CD4-positive, alpha-beta T cell treated with Interleukin-4 for 1 hour (primary cell): Measurements from ENCODE around the gene SLC25A1.

Source experiments
- DNase-seq, 2 donors: peaks; one replicate each; pipeline ENCODE4 v3.0.0-alpha.2; 2020 to 2022

Gene SLC25A1

DNA sequence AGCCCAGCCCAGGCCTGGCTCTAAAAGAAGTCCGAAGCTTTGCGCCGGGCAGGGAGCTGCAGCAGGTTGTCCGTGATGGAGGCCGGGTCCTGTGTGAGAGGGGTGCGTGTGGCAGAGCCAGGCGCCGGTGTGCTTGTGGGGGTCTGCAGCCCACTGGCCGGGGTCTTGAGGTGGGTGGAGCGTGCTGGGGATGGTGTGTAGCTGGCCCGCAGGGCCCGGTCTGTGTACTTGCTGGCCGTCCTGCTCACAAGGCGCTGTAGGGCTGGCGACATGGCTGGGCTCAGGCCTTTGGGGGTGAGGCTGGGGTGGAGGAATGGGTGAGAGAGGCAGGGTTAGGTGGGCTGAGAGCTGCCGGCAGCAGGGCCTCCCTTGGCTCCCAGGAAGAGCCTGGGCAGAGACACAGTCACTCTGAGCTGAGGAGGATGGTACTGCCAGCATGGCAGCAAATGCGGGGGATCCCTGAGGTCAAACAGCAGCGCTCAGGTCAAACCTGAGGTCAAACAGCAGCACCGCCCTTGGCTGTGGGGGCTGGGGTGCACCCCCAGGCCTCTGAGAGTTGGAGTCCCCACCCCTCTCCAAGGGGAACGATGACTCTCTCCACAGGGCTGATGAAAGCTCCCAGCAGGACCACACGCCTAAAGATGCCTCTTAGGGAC, 44.2 kb downstream of the SLC25A1 start:
- no peak for DNase-seq

DNA sequence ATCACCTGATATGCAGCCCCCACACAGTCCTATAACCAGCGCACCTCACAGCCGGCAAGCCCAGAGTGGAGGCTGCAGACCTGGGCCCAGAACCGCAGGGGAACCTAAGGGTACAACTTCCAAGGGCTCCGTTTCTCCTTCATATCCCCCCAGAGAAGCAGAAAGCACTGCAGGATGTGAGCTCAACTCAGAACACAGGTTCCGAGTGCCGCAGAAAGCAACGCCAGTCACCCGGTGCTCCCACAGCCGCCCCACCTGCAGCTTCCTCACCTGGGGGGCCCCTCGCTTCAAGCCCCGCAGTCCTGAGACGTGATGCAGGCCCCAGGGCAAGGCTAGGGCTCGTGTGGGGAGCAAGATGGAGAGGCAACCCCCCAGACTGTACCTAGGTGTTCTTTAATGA, 45.0 kb downstream of the SLC25A1 start:
- no peak for DNase-seq

DNA sequence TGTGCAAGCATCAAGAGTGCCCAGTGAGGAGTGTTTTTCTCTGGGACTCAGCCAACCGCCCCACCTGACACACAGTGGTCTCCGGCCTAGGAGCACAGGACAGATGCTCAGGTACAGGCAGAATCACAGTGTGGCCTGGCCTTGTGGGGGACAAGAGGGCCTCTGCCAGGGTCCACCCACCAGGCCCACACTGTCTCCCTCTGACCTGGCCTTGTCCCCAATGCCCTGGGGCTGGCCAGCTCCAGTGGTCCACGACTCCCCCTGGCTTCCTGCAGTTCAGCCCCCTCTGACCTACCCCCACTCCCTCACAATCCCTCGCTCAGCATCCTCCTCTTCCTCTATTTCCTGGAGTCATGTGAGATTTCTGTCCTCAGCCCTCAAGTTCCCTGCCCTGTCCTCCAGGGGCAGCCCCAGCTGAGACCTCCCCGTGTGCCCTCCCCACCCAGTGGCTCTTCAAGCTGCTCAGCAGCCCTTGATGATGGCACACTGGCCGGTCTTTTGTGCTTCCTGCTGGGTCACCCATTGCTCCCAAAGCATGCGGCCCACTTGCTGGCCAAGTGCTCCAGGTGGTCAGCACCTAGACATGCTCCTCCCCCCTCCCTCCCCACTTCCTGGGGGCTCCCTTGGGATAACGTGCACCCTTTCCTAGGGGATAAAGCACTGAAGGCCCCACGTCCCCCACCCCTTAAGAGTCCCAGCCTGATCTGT, 45.7 kb downstream of the SLC25A1 start:
- no peak for DNase-seq

DNA sequence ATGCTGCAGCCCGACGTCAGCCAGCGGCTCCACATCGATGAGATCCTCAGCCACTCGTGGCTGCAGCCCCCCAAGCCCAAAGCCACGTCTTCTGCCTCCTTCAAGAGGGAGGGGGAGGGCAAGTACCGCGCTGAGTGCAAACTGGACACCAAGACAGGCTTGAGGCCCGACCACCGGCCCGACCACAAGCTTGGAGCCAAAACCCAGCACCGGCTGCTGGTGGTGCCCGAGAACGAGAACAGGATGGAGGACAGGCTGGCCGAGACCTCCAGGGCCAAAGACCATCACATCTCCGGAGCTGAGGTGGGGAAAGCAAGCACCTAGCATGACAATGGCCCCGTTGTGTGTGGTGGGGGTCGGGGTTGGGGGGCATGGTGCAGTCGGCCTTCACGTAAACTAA, 46.4 kb downstream of the SLC25A1 start:
- no peak for DNase-seq

DNA sequence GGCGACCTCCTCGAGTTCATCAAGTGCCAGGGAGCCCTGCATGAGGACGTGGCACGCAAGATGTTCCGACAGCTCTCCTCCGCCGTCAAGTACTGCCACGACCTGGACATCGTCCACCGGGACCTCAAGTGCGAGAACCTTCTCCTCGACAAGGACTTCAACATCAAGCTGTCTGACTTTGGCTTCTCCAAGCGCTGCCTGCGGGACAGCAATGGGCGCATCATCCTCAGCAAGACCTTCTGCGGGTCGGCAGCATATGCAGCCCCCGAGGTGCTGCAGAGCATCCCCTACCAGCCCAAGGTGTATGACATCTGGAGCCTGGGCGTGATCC, 46.9 kb downstream of the SLC25A1 start:
- no peak for DNase-seq

DNA sequence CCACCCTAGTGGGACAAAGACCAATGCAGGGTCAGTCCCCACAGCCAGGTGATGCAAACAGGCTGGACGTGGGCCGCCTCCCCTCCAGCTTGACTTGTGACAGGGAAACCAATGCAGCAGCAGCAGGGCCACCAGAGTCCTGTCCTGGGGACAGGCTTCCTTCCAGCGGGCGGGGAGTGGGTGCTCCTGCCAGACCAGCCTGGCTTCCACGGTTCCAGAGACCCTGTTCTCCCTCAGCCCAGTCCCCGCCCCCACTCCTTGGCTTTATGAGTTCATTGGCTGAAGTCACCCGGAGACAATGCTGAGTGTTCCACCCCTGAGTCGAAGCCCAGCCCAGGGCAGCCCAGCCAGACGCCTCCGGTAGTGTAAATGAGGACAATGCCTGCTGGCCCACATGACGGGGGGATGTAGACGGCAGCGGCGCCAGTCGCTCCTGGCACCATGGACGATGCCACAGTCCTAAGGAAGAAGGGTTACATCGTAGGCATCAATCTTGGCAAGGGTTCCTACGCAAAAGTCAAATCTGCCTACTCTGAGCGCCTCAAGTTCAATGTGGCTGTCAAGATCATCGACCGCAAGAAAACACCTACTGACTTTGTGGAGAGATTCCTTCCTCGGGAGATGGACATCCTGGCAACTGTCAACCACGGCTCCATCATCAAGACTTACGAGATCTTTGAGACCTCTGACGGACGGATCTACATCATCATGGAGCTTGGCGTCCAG, 47.4 kb downstream of the SLC25A1 start, which contains the start of gene TSSK2:
Gene TSSK2 (plus strand): TSS at position 350 of the 726 bp plus-strand sequence. CDS start 92 bp downstream, at position 442.
- DNase-seq, result no peak

DNA sequence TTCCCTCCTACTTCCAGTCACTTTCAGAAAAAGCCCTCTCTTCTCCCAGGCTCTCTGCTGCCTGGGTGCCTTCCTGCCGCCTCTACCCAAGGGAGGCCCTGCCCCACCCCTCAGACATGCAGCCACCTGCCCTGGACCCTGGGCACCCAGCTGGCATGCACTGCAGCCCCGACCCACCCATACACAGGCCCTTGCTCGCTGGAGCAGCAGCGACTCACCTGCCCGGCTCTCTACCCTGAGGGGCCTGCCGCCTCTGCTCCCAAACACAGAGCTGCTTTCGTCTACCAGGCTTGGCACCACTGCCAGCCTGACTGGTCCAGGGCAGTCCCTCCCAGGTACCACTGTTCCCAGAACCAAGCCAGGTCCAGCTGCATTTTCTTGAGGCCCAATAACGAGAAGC, 48.7 kb downstream of the SLC25A1 start:
- no peak for DNase-seq

DNA sequence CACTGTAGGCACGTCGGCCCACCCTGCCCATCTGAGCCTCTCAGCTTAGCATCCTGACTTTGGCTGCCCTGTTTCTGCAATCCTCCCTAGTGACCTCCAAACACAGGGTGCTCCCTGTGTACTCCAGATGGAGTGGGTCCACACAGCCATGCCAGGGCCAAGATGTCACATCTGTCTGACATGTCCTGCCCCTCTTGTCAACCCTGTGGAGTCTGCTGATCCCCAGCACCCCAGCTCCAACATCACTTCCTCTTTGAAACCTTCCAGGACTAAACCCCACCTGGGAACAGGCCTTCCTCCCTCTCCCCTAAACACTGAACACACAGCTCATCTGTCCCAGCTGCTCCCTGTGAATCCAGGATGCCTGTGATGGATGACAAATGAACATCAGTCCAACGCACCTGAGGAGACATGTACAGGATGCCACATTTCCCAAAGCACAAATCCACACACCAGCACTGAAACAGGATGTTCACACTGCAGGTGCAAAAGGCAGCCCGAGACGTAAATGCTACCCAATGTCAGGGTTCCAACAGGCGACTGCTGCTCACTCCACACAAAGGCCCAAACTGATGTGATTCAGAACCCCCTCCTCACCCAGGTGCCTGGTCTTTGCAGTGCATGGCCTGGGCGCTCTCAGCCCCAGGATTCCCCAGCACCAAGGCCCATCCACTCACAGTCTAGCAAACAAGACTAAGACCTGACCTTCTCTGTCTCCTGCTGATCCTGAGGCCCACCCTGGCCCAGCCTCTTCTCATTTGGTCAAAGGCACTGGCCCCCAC, 49.4 kb downstream of the SLC25A1 start:
- DNase-seq, result no peak

DNA sequence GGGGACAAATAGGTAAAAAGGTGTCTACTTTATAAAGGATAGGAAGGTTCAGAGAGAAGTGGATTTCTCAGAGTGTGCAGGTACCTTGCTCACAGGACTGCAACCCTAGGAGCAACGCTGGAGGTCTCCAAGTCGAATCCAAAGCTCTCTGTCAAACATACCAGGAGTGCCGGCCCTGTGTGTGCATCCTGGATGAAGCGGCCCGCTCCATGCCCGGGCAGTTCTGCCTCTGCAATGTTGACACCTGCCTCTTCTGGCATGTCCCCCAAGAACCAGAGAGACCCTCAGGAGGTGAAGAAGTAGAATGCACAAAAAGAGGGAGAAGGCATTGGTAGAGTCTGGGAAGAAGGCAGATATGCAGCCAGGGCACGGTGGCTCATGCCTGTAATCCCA, 50.5 kb downstream of the SLC25A1 start:
- no peak for DNase-seq

DNA sequence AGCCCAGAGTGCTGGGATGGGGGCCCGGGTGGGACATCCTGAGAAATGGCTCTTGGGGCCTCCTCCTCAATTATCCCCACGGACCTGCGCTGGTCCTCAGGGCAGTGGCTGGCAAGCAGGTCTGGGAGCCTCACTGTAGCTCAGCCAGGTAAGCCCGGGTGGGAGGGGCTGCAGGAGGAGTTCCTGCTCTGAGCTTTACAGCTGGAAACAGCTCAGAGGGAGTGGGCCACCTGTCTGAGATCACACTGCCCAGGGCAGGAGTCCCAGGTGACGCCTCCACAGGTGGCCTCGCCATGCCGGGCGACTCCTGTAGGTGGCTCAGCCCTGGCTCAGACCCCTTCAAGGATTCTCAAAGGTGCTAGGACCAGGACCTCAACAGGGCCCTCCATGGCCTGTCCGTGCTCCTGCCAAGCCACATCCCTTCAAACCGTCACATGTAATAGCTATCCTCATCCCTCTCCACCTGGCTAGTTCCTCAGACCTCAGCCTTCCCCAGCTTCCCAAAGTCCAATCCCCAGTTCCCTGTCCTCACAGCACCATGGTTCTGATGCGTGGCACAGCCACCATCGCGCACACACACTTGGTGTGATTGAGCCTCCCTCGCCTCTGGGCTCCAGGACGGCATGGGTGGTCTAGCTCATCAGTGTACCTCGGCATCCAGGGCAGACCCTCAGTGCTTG, 51.1 kb downstream of the SLC25A1 start:
- no peak for DNase-seq

DNA sequence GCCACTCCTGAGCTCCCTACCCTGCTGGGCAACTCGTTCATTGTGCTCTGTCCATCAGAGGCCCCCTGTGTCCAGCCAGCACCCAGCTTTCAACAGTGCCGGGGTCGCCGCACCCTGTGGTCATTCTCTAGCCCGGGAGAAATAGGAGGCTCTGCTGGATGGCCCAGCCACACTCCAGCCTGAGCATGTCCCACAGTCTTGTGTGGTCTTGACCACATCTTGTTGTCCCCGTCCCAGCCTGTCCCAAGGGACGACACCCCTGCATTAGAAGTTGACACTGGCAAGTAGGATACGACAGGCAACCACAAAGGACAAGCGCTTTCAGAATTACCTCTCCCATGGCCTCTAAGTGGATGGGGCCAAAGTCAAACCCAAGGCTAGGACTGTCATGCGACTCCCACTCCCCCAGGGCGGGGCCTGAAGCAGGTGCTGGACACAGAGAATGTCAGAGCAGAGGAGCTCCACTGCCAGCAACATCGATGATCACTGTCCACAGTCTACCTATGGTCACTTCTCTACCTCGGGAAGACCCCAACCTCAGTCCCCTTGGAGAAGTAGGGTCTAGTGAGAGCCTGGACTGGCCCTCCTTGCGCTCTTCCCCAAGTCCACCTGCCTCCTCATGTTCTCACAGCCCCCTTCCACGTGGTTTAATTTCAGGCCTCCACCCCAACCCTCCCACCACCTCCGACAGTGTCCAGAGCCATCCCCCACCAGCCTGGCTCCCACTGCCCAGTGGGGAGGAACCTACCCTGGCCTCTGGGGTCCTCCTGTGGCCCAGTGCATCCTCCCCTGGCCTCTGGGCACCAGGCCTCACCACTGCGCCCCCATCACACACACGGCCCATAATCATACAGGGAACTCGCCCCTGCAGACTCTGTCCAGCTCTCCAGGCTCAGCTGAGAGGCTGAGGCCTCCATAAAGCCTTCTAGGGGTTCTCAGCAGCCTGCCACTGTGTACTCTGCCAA, 51.9 kb downstream of the SLC25A1 start:
- DNase-seq, result no peak
